A375 (cell line): Measurements from ENCODE around the gene NELFA. TPM values are rescaled to one million over a fixed set of nuclear protein-coding genes. Genes with fewer than 3 reads are reported as not detected.

Experiments
- small RNA-seq: library from RNA; depleted of rRNA; stranded (forward); fragments of <200 nt; gene quantifications from one replicate; pipeline ENCODE3, GENCODE V24; 2014
- total RNA-seq: library from RNA; depleted of rRNA; stranded (reverse); fragments of >200 nt; shearing (Covaris generic); gene quantifications from 2 replicates; pipeline ENCODE4 v1.2.3, GENCODE V29; 2014; rRNA removed

NELFA gene
- total RNA-seq = 38.4 and 38.8 TPM in 2 replicates

DNA sequence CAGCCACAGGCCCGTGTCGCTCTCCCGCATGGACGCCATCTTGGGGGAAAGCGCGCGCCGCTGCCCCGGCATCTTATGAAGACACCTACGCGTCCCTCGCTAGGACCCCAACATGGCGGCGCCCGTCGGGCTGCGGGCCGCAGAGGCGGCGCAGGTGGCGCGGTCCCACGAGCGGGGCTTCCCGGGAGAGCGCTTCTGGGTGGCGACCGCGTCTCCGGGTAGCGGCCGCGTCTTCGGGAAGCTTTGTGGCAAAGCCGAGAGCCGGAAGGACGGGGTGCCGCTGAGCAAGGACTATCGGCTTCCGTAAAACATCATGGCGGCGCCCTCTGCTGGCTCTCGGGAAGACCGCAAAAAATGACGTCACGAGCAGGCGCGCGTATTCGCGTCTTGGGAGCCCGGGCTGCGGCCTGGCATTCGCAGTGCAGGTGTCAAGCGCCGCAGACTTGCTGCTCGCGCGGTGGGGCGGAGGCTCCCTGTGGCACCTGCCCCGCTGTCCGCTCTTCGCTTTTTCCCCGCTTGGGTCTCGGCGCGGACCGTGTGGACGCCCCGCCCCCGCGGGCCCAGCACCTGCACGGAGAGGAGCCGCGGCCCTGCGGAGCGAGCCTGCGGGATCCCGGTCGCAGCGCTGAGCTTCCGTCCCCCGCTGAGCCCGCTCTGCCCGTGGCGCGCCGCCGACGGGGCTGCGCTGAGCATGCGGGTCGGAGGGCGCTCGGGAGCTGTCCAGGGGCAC lies at the start of gene NELFA:
TSS of gene NELFA (minus strand) at position 54 of the 730 bp plus-strand sequence. CDS start at position 39, 15 bp downstream.

Small RNAs within 50 kb of the gene (small RNA-seq; reads per million reads assigned to genes)
- 358 reads per million, percentile 98 among the genes with 10 or more reads in this experiment for gene SCARNA22

Other genes with a start within 250 kb of the NELFA start
- gene FGFR3, start 215.7 kb downstream of the NELFA start, total RNA-seq = 2.8 and 3.1 TPM in 2 replicates
- 112 and 114 TPM in 2 replicates for gene LETM1, start 152.8 kb downstream of the NELFA start, total RNA-seq
- 74.6 and 84.9 TPM in 2 replicates for gene NSD2, start 137.6 kb downstream of the NELFA start, total RNA-seq
- gene NAT8L, start 50.4 kb upstream of the NELFA start, total RNA-seq = 5.0 and 6.1 TPM in 2 replicates
- gene HAUS3, start 233.1 kb upstream of the NELFA start, total RNA-seq = 6.3 and 7.8 TPM in 2 replicates
- gene POLN, start 233.1 kb upstream of the NELFA start, total RNA-seq = not detected in 2 replicates